Fibroblast of upper back skin (primary cell): Measurements from ENCODE around the gene SPAM1.
"Not testable (repeated sequence)": the region's sequence is repeated elsewhere in the genome, so short reads cannot be mapped to it uniquely, and the experiment has no call there.

ENCODE experiments used
- DNase-seq: peaks from one replicate; pipeline ENCODE4 v3.0.0-alpha.2; 2013

Gene SPAM1

DNA sequence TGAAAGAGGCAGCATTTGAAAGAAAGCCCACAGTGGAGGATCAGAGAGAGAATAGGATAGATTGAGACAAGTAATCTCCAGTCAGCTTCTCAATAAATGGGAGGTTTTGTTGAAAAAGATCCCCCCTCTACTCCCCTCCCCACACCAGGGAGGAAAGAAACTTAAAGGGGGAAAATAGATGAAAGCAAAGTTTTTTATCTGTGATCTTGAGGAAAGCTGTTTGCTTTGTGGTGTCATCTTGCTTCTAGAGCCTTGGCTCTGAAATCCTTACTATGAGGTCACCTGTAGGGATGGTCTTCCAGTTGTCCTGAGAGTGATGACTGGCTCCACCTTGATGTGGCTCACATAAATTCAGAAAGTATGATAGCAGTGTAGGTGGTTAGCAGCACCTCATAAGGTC lies at the start of gene SPAM1:
SPAM1 (plus strand) TSS at position 301 of the 400 bp plus-strand sequence. CDS start 28,330 bp downstream, outside the sequence.
- DNase-seq: no peak

GRCh38 chr7:123876557-123877256 lies 48.3 kb upstream of the SPAM1 start:
- DNase-seq: no peak

- DNase-seq: no peak
These were observed 45.4 kb upstream of the SPAM1 start for GRCh38 chr7:123879628-123880027.

DNA sequence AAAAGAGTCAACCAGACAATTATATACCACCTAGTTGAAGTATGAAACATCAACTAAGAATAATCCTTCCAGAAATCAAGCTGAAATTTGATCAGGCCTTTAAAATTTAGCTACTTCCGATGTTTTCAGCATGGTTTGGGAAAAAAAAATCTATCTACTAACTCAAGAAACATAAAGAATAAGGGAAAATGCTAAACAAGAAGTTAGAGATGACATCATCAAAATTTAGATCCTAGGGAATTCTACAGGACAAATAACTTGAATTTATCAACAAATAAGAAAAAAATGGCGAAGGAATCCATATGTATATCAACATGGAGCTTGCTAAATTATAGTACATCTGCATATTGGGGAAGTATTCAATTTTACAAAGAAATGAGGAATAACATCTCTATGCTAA lies 43.7 kb upstream of the SPAM1 start:
- DNase-seq: no peak

- DNase-seq: no peak
These were observed 41.9 kb upstream of the SPAM1 start for GRCh38 chr7:123883154-123883553.

DNA sequence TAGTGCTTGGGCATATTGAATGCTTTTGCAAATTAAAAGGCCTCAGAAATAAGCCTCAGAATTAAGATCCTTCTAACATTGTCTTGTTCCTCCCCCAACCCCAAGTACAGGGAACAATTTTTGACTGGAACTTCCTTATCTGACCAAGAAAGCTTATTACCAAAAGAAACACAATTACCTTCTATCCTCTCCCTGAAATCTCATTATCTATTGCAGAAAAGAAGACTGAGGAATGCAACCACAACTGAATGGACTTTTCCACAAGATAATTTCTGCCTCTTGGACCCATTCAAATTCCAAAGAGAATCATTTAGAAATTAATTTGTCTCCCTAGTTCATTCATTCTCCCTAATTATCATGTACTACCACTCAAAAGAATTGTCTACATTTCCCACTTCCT lies 36.8 kb upstream of the SPAM1 start:
- DNase-seq: no peak

- not testable (repeated sequence) for DNase-seq
These were observed 30.3 kb upstream of the SPAM1 start for GRCh38 chr7:123894753-123895152.

- no peak for DNase-seq
These were observed 23.9 kb upstream of the SPAM1 start for GRCh38 chr7:123901101-123901500.

GRCh38 chr7:123905714-123906113 lies 19.3 kb upstream of the SPAM1 start:
- no peak for DNase-seq

DNA sequence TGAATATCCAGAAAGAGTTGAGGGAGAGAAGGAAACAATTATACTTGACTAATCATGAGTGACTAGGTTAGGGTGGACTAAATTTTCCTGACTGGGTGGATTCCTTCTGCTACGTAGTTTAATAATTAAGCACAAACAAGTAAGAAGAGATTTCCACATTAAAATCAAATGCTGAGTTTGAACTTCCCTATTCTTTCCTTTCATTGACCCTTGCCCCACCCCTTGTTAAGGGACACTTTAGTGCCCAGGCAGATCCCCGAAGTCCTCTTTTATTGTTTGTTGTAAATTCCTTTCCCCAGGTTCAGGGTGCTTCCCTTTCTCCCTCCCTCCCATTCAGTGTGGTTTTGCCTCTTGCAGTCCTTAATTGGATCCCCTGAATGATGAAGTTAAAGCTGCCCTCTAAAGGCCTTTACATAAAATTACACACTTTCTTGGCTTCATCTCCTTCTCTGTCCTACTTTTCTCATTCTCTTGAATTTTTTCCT lies 8.8 kb upstream of the SPAM1 start:
- no peak for DNase-seq

- no peak for DNase-seq
These were observed 7.2 kb upstream of the SPAM1 start for GRCh38 chr7:123917878-123918277.

DNA sequence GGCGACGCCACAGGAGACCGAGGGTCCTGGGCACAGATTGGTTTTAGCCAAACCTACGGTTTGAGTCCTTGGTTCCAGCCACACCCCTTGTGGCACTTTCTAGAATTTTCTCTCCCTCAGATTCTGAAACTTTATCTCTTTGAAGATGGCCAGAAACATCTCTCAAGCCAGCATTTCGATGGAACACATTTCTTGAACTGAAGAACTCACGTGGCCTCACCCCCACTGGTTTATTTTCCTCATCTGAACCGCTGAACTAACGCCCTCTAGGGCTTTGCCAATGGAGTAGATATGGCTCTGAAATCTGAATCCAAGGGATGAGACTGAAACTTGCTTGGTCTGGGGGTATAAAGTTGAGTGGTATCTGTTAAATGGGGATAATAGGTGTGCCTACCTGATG lies 6.7 kb upstream of the SPAM1 start:
- no peak for DNase-seq

DNA sequence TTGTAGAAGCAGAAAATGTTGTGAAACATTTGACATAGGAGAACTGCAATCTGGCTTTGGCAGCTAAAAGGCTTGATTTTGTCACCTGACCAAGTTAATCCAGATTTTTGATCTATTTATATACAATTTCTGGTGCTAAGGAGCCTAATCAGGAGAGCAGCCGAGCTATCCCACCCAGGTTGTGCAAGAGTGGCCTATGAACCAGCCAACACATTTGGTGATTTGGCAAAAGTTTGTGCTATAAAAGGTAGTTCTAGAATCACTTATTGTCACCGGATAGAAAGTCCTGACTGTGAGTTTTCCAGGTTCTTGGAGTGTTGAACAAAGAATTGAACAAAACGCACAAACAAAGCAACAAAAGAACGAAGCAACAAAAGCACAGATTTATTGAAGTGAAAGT lies 1.4 kb upstream of the SPAM1 start:
- no peak for DNase-seq

DNA sequence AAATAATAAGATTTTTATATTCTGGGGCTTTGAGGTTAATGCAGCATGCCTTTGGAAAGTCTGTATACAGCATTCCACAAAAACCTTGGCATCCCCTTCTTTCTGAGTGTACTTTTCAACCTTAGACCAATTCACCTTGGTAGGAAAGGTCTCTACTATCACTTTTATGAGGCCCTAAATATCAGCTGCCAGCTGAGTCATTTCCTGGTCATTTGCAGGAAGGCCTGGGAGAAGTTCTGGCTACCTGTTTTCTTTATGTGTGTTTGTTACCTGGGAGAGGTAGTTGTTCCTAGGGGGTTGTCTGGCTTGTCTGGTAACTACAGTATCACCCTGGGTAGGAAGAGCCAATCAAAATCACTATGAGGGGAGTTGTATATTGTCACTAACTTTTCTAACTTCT lies 4.1 kb downstream of the SPAM1 start:
- DNase-seq: no peak

DNA sequence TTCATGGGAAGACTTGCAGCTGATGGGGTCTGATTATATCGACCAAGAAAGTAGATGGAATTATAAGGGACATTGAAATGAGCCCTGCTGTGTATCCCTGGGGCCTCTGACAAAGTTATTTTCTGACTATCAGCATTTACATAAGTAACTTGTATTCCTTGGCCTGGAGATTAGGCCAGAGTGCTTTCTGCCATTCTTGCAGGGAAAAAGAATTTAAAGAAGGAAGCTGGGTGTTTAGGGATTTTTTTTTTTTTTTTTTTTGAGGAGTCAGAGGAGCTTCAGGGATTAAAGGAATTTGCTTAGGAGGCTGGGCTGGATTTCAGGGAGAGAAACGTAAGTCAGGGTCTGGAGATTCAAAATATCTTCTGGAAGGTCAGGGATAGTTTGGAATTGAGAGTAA lies 4.6 kb downstream of the SPAM1 start:
- DNase-seq: no peak

DNA sequence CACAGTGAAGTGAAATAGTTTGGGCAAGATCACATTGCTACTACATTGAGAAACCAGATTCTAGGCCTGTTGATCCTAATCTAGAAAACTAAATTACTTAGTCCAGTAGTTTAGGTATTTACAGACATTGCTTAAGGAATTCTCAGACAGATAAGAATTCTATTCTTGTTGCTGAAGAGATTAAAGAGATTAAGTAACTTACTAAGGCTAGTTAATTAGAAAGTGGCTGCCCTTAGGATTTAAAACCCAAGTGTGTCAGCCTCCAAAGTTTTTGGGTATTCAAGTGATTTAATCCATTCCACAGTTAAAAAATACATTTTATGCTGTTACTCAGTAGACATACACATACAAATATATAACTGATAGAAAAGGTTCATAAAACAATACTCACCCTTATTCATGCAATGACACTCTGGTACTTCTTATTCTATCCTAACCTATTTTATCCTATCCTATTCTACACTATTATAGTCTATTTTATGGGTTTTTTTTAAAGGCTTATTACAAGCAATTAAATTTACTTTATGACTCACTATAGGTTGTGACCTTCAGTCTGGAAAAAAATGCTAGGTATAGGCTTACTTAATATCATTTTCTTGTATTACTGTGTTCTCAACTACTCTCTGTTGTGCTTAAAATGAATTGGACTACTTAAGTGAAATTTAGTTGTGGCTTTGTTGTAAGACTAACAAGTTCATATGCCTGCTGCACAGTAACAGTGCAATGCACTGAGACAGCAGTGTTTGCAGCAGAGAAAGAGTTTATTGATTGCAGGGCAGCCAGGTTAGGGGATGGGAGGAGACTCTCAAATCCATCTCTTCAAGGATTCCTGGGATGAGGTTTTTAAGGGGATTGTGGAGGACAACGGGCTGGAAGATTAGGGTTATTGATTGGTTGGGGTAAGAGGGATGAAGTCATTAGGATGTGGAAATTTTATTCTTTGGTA lies 10.7 kb downstream of the SPAM1 start:
- no peak for DNase-seq

DNA sequence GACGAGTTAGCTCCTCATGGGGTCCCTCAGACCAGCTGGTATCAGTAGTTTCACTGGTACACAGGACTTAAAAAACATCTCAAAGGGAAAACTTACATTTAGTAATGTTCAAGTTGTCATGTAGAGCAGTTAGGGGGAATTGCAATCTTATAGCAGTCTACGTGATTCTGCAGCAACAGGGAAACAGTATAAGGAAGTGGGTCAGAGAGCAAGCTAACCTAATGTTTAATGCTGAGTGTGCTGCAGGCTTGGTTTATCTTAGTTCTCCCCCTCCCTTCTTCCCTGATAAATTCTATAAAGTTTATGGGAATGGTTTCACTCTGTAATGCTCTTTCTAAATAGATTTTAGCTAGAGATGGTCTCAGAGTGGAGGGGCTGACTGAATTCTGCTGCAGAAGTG lies 11.3 kb downstream of the SPAM1 start:
- no peak for DNase-seq

DNA sequence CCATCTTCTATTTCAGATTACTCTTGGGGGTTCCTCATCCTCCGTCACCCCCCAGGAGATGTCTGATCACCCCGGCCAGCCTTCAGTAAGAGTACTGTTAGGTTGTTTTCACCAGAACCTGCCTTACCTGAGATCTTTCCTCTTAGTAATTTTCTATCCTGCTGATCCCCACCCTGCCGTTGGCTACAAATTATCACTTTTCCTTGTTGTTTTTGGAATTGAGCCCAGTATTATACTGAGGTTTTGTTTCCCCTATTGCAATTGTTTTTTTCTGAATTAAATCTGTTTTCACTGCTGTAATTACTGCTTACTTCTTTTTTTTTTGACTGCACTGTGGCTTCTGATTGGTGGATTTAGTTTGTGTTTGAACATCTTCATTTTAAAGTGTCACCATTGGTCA lies 14.7 kb downstream of the SPAM1 start:
- DNase-seq: no peak

GRCh38 chr7:123941391-123942180 lies 16.5 kb downstream of the SPAM1 start:
- no peak for DNase-seq

GRCh38 chr7:123944395-123944794 lies 19.4 kb downstream of the SPAM1 start:
- no peak for DNase-seq

DNA sequence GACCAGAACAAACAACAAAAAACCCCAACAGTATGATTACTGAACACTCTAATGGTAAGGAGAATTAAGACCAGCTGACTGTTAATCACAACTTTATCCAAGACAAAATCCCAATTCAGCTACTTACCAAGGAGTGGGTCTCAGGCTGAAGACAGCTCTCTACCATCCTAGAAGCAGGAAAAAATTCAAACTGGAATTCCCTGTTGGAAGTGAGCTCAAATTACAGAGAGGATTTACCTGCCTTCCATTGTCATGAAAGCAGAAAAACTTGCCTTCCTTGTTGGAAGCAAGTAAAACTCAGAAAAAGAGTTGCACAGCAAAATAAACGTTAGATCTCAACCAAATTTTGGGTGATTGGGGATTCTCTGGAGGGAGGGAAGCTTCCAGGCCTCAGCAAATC lies 20.9 kb downstream of the SPAM1 start:
- no peak for DNase-seq

DNA sequence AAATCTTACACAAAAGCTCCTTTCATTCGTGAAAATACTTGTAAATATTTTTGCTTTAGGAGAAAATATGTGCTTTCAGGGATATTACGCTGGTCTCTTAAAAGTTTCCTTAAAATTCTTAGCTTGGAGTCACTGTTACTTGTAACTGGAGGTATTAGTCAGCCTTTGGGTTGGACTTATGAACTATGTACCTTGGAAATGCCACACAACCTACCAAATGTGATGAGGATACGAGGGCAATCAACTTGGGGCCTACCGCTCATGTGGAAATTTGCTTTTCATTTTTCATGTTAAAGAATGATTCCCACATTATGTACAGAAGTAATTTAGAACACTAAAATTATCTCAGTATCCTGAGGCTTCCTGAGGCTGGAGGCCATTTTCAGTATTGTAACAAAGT lies 23.1 kb downstream of the SPAM1 start:
- no peak for DNase-seq

DNA sequence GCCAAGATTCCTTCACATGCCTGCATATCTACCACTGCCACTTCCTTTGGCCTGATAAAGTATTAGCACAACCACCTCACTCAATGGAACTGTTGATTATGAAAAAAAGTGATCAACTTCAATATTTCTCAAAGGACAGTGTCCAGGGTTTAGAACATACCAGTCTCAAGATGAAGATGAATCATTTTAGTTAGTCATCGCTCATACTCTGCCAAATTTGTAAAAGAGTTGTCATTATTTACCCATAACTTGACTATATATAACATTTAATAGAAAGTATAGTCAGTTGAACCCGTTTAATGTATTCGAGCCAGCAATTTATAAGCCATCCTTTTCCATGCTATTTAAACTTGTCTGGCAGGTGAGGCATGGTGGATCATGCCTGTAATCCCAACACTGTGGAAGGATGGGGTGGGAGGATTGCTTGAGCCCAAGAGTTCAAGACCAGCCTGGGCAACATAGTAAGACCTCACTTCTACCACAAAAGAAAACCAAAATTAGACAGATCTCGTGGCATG lies 33.2 kb downstream of the SPAM1 start:
- no peak for DNase-seq
